Adrenal gland (tissue), 12 donors: ENCODE results near the gene IGFALS. TPM values are rescaled to one million over a fixed set of nuclear protein-coding genes. Genes with fewer than 3 reads are reported as not detected.
A peak's percentile ranks its signal among the peaks of the same experiment; 100 is the strongest.

Source experiments
- DNase-seq, 7 donors: peaks; one replicate each; pipeline ENCODE4 v3.0.0-alpha.2; 2019 to 2020
- H3K27ac ChIP-seq, 5 donors: fragments of 200-600 bp; sonication (generic) in 4 of 5; 1 replicate in 3 of 5; 2 replicates in 2 of 5; pipeline versions ENCODE4 v1.5.1 to v1.8.0; 2016 to 2020; ENCODE audit warnings: mild to moderate bottlenecking in 1 of 5
- H3K27me3 ChIP-seq: fragments of 200-600 bp; 2 replicates; pipeline ENCODE4 v1.8.0; 2021
- H3K36me3 ChIP-seq, 2 donors: fragments of 200-600 bp; replicated peaks in 1 of 2; 1 replicate in 1 of 2; 2 replicates in 1 of 2; pipeline versions ENCODE4 v1.5.1 to v1.8.0; 2018 to 2022
- H3K4me1 ChIP-seq, 2 donors: fragments of 200-600 bp; replicated peaks in 1 of 2; 1 replicate in 1 of 2; 2 replicates in 1 of 2; pipeline versions ENCODE4 v1.5.1 to v1.8.0; 2018 to 2021
- H3K4me3 ChIP-seq, 4 donors: fragments of 200-600 bp; sonication (generic) in 3 of 4; one replicate each; pipeline ENCODE4 v1.5.1; 2016 to 2018
- H3K9me3 ChIP-seq, 3 donors: fragments of 200-600 bp; sonication (generic) in 1 of 3; replicated peaks in 1 of 3; 1 replicate in 2 of 3; 2 replicates in 1 of 3; pipeline versions ENCODE4 v1.5.1 to v1.8.0; 2016 to 2021
- POLR2A ChIP-seq, 2 donors: fragments of 450-650 bp; IDR thresholded peaks; one replicate each; pipeline ENCODE4 v1.6.1; 2017; ENCODE audit warnings: antibody characterized with exemption in 2 of 2, mild to moderate bottlenecking in 2 of 2, moderate library complexity in 1 of 2
- WGBS, 4 donors: extraction: QIAGEN DNeasy Blood & Tissue Kit in 2 of 4; methylation state at CpG; one replicate each; pipeline versions ENCODE4 v1.1.5 to v1.1.7; 2013 to 2017; 5-methylcytosine and 5-hydroxymethylcytosine counted together
- intact Hi-C, 2 donors: fragments of 100-400 bp; cut with DNase I; formaldehyde crosslinking; loops; one replicate each; pipeline versions ENCODE4 v1.14.1 to v1.15.0; 2022 to 2023
- polyA plus RNA-seq, 3 donors: library from polyadenylated mRNA; stranded (reverse); fragments of 200-250 nt in 2 of 3; fragments of 350-450 nt in 1 of 3; fragmentation: Illumina TruSeq in 1 of 3; extraction: RNeasy Lipid Tissue Mini Kit (QIAGEN cat#74804) in 1 of 3; gene quantifications; one replicate each; pipeline ENCODE4 v1.2.3, GENCODE V29; 2013 to 2014
- total RNA-seq, 9 donors: library from RNA; depleted of rRNA in 4 of 9; stranded (reverse); fragments of >200 nt in 4 of 9; fragments of 120-200 nt in 1 of 9; fragmentation: NEBNext Ultra II Directional in 1 of 9; extraction: Animal tissue kit (Norgen Biotek cat#: 25700) in 1 of 9; gene quantifications; one replicate each; pipeline versions ENCODE4 v1.1.0 to v1.2.4, GENCODE V29; 2013 to 2023
- TF ChIP-seq, protein P1 (sequence below), 6 experiments: fragments of 450-650 bp in 4 of 6; fragments of 200-600 bp in 2 of 6; sonication (generic) in 1 of 6; IDR thresholded peaks; 1 replicate in 5 of 6; 2 replicates in 1 of 6; pipeline versions ENCODE4 v1.5.1 to v1.8.0; 2016 to 2021; ENCODE audit warnings: antibody characterized with exemption in 6 of 6, mild to moderate bottlenecking in 2 of 6, moderate library complexity in 1 of 6
- donor health status: healthy with polysubstance abuse.
- donor health status: Bipolar disorder and iron deficiency.
- donor health status: DM: yes; HTN: yes; CAD: no.
- donor health status: DM: no; HTN: no; CAD: no.
- donor health status: DM: no; HTN: no; CAD: no.
- donor health status: DM: yes; HTN: yes; CAD: no.

Gene IGFALS
- total and polyA plus RNA-seq, 12 donors: 0.11 to 3.9 (median 0.31) TPM; not detected in 2

DNA sequence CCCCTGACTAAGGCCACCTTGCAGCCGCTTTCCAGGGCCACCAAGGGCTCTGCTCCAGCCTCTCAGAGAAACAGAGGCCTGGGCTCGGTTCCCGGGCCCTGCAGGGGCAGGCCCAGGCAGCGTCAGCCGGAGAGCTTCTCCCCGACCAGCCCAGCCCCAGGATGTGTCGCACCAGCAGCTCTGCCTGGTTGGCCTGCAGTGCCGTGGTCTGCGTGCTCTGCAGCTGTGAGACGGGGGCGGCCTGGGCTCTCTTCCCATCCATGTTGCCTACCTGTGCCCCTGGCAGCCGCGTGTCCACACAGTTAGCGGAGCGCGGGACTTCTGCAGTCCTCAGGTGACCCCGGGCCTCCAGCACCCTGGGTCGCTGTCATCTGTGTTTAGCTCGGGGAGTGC, 4.8 kb downstream of the IGFALS start:
- intact Hi-C loops: no loop called here
- H3K4me1 ChIP-seq: no peaks in the 10 kb centered on the region
- no peak overlapping the region for H3K27ac ChIP-seq
- H3K9me3 ChIP-seq: no peaks in the 10 kb centered on the region
- WGBS, 4 donors: 58 to 73% (median 67%) methylated on average over 12 to 19 of the region's 19 CpGs
- H3K4me3 ChIP-seq: no peak overlapping the region
- DNase-seq: peak in 4 of 7 donors; percentile 19 to 22 (median 20)
- no peak for TF ChIP-seq POLR2A (IDR thresholded peaks at IDR 0.05)
- TF ChIP-seq, protein P1, sequence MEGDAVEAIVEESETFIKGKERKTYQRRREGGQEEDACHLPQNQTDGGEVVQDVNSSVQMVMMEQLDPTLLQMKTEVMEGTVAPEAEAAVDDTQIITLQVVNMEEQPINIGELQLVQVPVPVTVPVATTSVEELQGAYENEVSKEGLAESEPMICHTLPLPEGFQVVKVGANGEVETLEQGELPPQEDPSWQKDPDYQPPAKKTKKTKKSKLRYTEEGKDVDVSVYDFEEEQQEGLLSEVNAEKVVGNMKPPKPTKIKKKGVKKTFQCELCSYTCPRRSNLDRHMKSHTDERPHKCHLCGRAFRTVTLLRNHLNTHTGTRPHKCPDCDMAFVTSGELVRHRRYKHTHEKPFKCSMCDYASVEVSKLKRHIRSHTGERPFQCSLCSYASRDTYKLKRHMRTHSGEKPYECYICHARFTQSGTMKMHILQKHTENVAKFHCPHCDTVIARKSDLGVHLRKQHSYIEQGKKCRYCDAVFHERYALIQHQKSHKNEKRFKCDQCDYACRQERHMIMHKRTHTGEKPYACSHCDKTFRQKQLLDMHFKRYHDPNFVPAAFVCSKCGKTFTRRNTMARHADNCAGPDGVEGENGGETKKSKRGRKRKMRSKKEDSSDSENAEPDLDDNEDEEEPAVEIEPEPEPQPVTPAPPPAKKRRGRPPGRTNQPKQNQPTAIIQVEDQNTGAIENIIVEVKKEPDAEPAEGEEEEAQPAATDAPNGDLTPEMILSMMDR (IDR thresholded peaks at IDR 0.05): no peak
- peaks cover 0 to 32% of the 10 kb centered on the region in 2 donors for H3K36me3 ChIP-seq
- H3K27me3 ChIP-seq: no peaks in the 10 kb centered on the region

DNA sequence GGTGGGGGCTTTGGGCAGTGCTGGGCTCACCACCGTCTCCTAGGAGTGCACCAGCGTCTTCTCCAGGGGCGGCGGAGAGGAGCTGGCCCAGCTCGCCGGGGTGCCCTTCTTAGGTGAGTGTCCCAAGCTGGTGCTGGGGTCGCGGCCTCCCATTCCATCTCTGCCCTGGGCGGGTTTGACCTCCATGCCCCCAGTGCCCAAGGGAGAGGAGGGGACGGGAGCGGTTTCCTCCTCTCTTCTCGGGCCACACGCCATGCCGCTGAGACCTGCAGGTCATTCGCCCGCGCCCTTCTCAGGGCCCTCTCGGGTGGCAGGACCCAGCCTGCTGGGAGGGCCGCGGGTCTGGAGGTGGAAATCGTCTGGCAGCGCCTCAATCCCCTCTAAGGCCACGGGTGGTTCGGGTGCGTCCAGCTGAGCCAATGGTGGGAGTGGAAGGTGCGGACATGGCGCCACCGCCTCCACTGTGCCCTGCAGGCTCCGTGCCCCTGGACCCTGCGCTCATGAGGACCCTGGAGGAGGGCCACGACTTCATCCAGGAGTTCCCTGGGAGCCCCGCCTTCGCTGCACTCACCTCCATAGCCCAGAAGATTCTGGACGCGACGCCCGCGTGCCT, 5.3 kb downstream of the IGFALS start:
- H3K9me3 ChIP-seq: no peaks in the 10 kb centered on the region
- H3K27ac ChIP-seq: no peak overlapping the region
- no peak overlapping the region for H3K4me3 ChIP-seq
- peaks cover 0 to 32% of the 10 kb centered on the region in 2 donors for H3K36me3 ChIP-seq
- 79 to 90% (median 86%) methylated on average over 6 to 38 of the region's 38 CpGs for WGBS, 4 donors
- TF ChIP-seq, protein P1 (IDR thresholded peaks at IDR 0.05): no peak
- no peak for TF ChIP-seq POLR2A (IDR thresholded peaks at IDR 0.05)
- DNase-seq: peak in 2 of 7 donors; percentile 20 to 22
- H3K4me1 ChIP-seq: no peaks in the 10 kb centered on the region
- no peaks in the 10 kb centered on the region for H3K27me3 ChIP-seq
- intact Hi-C loops: no loop called here

DNA sequence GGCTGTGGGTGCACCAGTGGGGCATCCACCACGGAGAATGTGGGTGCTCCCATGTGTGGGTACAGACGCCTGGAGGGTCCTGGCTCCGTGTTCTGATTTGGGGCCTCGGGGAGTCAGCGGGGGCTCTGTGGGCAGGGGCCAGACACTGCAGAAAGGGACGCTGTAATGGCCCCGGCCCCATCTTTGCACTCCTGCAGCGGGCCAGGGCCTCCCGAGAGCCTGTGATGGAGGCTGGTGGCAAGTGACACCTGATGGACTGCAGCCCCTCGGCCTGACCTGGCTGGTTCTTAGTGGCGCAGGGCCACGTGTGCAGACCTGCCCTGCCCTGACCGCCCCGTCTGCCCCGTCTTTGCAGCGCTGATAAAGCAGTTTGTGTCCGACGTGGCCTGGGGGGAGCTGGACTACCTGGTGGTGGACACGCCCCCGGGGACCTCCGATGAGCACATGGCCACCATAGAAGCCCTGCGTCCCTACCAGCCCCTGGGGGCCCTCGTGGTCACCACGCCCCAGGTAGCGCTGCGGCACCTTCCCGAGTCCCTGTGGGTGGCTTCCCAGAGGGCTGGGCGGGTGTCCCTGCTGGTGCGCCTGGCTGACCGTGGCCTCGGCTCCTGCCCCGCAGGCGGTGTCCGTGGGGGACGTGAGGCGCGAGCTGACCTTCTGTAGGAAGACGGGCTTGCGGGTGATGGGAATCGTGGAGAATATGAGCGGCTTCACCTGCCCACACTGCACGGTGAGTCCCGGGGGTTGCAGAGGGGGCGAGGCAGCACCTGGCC, 6.0 kb downstream of the IGFALS start:
- intact Hi-C loops: no loop called here
- Histone ChIP-seq H3K4me1 (no peaks in the 10 kb centered on the region), H3K36me3 (peaks cover 0 to 32% of the 10 kb centered on the region in 2 donors), H3K9me3 (no peaks in the 10 kb centered on the region), H3K4me3 (no peak overlapping the region), H3K27ac (no peak overlapping the region), H3K27me3 (no peaks in the 10 kb centered on the region)
- DNase-seq: peak in 3 of 7 donors; percentile 8 to 22 (median 18)
- 92 to 93% (median 92%) methylated on average over 12 to 44 of the region's 44 CpGs for WGBS, 4 donors
- TF ChIP-seq, protein P1 (IDR thresholded peaks at IDR 0.05): no peak
- no peak for TF ChIP-seq POLR2A (IDR thresholded peaks at IDR 0.05)

DNA sequence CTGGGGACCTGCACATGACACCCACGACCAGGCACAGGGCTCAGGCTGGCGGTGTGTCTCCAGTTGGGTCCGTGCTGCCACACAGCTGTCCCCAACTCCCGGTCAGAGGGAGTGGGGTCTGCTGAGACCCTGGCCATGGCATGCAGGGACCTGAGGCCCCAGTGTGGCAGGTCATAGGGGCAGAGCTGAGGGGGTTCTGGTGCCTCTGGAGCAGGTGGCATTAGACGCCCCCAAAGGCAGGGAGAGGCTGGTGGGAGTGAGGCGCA, 6.5 kb downstream of the IGFALS start:
- peak in 1 of 7 donors; percentile 15 for DNase-seq
- intact Hi-C loops: no loop called here
- peaks cover 0 to 32% of the 10 kb centered on the region in 2 donors for H3K36me3 ChIP-seq

More for the DNA sequence above, 6.5 kb downstream of the IGFALS start:
- H3K4me1 ChIP-seq: no peaks in the 10 kb centered on the region
- no peaks in the 10 kb centered on the region for H3K9me3 ChIP-seq
- H3K27me3 ChIP-seq: no peaks in the 10 kb centered on the region
- no peak for TF ChIP-seq POLR2A (IDR thresholded peaks at IDR 0.05)
- TF ChIP-seq, protein P1 (IDR thresholded peaks at IDR 0.05): no peak
- H3K4me3 ChIP-seq: no peak overlapping the region
- no peak overlapping the region for H3K27ac ChIP-seq
- 80 to 91% (median 89%) methylated on average over 2 to 6 of the region's 6 CpGs for WGBS, 4 donors
